ENCODE measurements around the gene UFD1. TPM values are rescaled to one million over a fixed set of nuclear protein-coding genes. Genes with fewer than 3 reads are reported as not detected.
"Not testable (repeated sequence)": the region's sequence is repeated elsewhere in the genome, so short reads cannot be mapped to it uniquely, and the experiment has no call there.

UFD1 gene
- polyA plus RNA-seq, 3 donors = 57.0 to 82.5 (median 68.5) TPM

- no peak overlapping the region for H3K27ac ChIP-seq (ENCODE audit: low read depth in 1 of 2, low read length in 2 of 2)
- peaks cover 46 to 74% of the 10 kb centered on the region in 2 donors for H3K36me3 Mint-ChIP-seq
- peaks cover 16% of the 10 kb centered on the region for H3K4me1 Mint-ChIP-seq
- no peaks in the 10 kb centered on the region for H3K9me3 ChIP-seq (replicated peaks in 1 of 2; ENCODE audit: control insufficient read depth in 1 of 2, insufficient read depth in 1 of 2, low read length in 2 of 2)
- H3K27me3 ChIP-seq (ENCODE audit: control insufficient read depth in 2 of 2, insufficient read depth in 2 of 2, low read length in 2 of 2) = no peaks in the 10 kb centered on the region
- H3K4me3 Mint-ChIP-seq = no peak overlapping the region
- no peak overlapping the region for H3K9ac ChIP-seq (ENCODE audit: insufficient read depth, low read length, poor library complexity, severe bottlenecking)
- peak overlapping the region in 4 of 7 donors; percentile 19 to 50 (median 41) for H3K27ac Mint-ChIP-seq
- 96% methylated on average over 7 of the region's 8 CpGs for WGBS (ENCODE audit: insufficient coverage)
- H3K4me1 ChIP-seq (ENCODE audit: control insufficient read depth in 1 of 2, insufficient read depth in 2 of 2, low read length in 2 of 2) = peaks cover 9 to 12% of the 10 kb centered on the region in 2 donors
- H4K20me1 ChIP-seq (ENCODE audit: insufficient read depth, low read length) = peaks cover 42% of the 10 kb centered on the region
- TF ChIP-seq CTCF (IDR thresholded peaks at IDR 0.05) = no peak
- H3K27me3 Mint-ChIP-seq (ENCODE audit: low read depth in 3 of 3) = no peaks in the 10 kb centered on the region
- H3K79me2 ChIP-seq (ENCODE audit: insufficient read depth, low read length) = peaks cover 62% of the 10 kb centered on the region
- H3K9me3 Mint-ChIP-seq = no peaks in the 10 kb centered on the region
- intact Hi-C loops (cut with micrococcal nuclease) = no loop called here
- no peak overlapping the region for H3K4me3 ChIP-seq (replicated peaks in 1 of 3; ENCODE audit: low read depth in 2 of 3, low read length in 3 of 3)
- peaks cover 30 to 71% of the 10 kb centered on the region in 2 donors for H3K36me3 ChIP-seq (replicated peaks in 1 of 2; ENCODE audit: control insufficient read depth in 1 of 2, insufficient read depth in 2 of 2, low read length in 2 of 2)
- no peak overlapping the region for H3K4me2 ChIP-seq (replicated peaks; ENCODE audit: extremely low read depth, low read length, poor library complexity, severe bottlenecking)
- DNase-seq = no peak
- H2AFZ ChIP-seq (ENCODE audit: insufficient read depth, low read depth, low read length, poor library complexity, severe bottlenecking) = no peak overlapping the region
Measured at GRCh38 chr22:19440411-19441195, 38.4 kb downstream of the UFD1 start.

GRCh38 chr22:19438298-19438697 lies 40.7 kb downstream of the UFD1 start:
- DNase-seq = no peak
- no peak overlapping the region for H3K9ac ChIP-seq (ENCODE audit: insufficient read depth, low read length, poor library complexity, severe bottlenecking)
- TF ChIP-seq CTCF (IDR thresholded peaks at IDR 0.05) = no peak
- H2AFZ ChIP-seq (ENCODE audit: insufficient read depth, low read depth, low read length, poor library complexity, severe bottlenecking) = no peak overlapping the region
- no peaks in the 10 kb centered on the region for H3K9me3 ChIP-seq (replicated peaks in 1 of 2; ENCODE audit: control insufficient read depth in 1 of 2, insufficient read depth in 1 of 2, low read length in 2 of 2)
- intact Hi-C loops (cut with micrococcal nuclease) = no loop called here
- H3K4me1 ChIP-seq (ENCODE audit: control insufficient read depth in 1 of 2, insufficient read depth in 2 of 2, low read length in 2 of 2) = peaks cover 11 to 13% of the 10 kb centered on the region in 2 donors
- peak overlapping the region in 3 of 7 donors; percentile 4 to 88 (median 10) for H3K27ac Mint-ChIP-seq
- no peaks in the 10 kb centered on the region for H3K27me3 Mint-ChIP-seq (ENCODE audit: low read depth in 3 of 3)
- H3K27me3 ChIP-seq (ENCODE audit: control insufficient read depth in 2 of 2, insufficient read depth in 2 of 2, low read length in 2 of 2) = no peaks in the 10 kb centered on the region
- H3K36me3 Mint-ChIP-seq = peaks cover 36 to 66% of the 10 kb centered on the region in 2 donors
- peaks cover 14% of the 10 kb centered on the region for H3K4me1 Mint-ChIP-seq
- WGBS (ENCODE audit: insufficient coverage) = 95% methylated on average over 4 of the region's 7 CpGs
- peaks cover 39% of the 10 kb centered on the region for H3K79me2 ChIP-seq (ENCODE audit: insufficient read depth, low read length)
- H4K20me1 ChIP-seq (ENCODE audit: insufficient read depth, low read length) = peaks cover 26% of the 10 kb centered on the region
- no peak overlapping the region for H3K4me3 Mint-ChIP-seq
- H3K4me3 ChIP-seq (replicated peaks in 1 of 3; ENCODE audit: low read depth in 2 of 3, low read length in 3 of 3) = no peak overlapping the region
- peaks cover 26 to 67% of the 10 kb centered on the region in 2 donors for H3K36me3 ChIP-seq (replicated peaks in 1 of 2; ENCODE audit: control insufficient read depth in 1 of 2, insufficient read depth in 2 of 2, low read length in 2 of 2)
- H3K27ac ChIP-seq (ENCODE audit: low read depth in 1 of 2, low read length in 2 of 2) = peak overlapping the region in 1 of 2 donors; percentile 17
- H3K9me3 Mint-ChIP-seq = no peaks in the 10 kb centered on the region
- H3K4me2 ChIP-seq (replicated peaks; ENCODE audit: extremely low read depth, low read length, poor library complexity, severe bottlenecking) = no peak overlapping the region

- H3K4me3 Mint-ChIP-seq; H3K9me3 Mint-ChIP-seq; DNase-seq; H3K9me3 ChIP-seq (replicated peaks in 1 of 2; ENCODE audit: control insufficient read depth in 1 of 2, insufficient read depth in 1 of 2, low read length in 2 of 2); H3K27me3 ChIP-seq (ENCODE audit: control insufficient read depth in 2 of 2, insufficient read depth in 2 of 2, low read length in 2 of 2); H3K9ac ChIP-seq (ENCODE audit: insufficient read depth, low read length, poor library complexity, severe bottlenecking); intact Hi-C loops (cut with micrococcal nuclease); H3K27ac ChIP-seq (ENCODE audit: low read depth in 1 of 2, low read length in 2 of 2); H3K4me2 ChIP-seq (replicated peaks; ENCODE audit: extremely low read depth, low read length, poor library complexity, severe bottlenecking); H3K27me3 Mint-ChIP-seq (ENCODE audit: low read depth in 3 of 3); H2AFZ ChIP-seq (ENCODE audit: insufficient read depth, low read depth, low read length, poor library complexity, severe bottlenecking); H3K4me3 ChIP-seq (replicated peaks in 1 of 3; ENCODE audit: low read depth in 2 of 3, low read length in 3 of 3): not testable (repeated sequence)
- Histone ChIP-seq H3K4me1 (ENCODE audit: control insufficient read depth in 1 of 2, insufficient read depth in 2 of 2, low read length in 2 of 2) (peaks cover 18 to 20% of the 10 kb centered on the region in 2 donors), H3K36me3 (replicated peaks in 1 of 2; ENCODE audit: control insufficient read depth in 1 of 2, insufficient read depth in 2 of 2, low read length in 2 of 2) (peaks cover 16 to 50% of the 10 kb centered on the region in 2 donors), H4K20me1 (ENCODE audit: insufficient read depth, low read length) (peaks cover 10% of the 10 kb centered on the region), H3K79me2 (ENCODE audit: insufficient read depth, low read length) (peaks cover 25% of the 10 kb centered on the region)
- Mint-ChIP-seq H3K36me3 (peaks cover 27 to 52% of the 10 kb centered on the region in 2 donors), H3K4me1 (peaks cover 22% of the 10 kb centered on the region), H3K27ac (peak overlapping the region in 2 of 7 donors; percentile 52 to 79)
- 80% methylated on average over 1 of the region's 9 CpGs for WGBS (ENCODE audit: insufficient coverage)
Measured at GRCh38 chr22:19436444-19437161, 42.4 kb downstream of the UFD1 start.

Measured in CD14-positive monocyte (primary cell).